ENCODE data around the gene PANK3.

- TF ChIP-seq CTCF (IDR thresholded peaks at IDR 0.05), result no peak
- no peak for TF ChIP-seq POLR2A (IDR thresholded peaks at IDR 0.05)
These were observed 48.0 kb downstream of the PANK3 start for GRCh38 chr5:168531191-168531590.
